ENCODE data around the gene ITPR1.
"Not testable (repeated sequence)": the region's sequence is repeated elsewhere in the genome, so short reads cannot be mapped to it uniquely, and the experiment has no call there.

Gene ITPR1

DNA sequence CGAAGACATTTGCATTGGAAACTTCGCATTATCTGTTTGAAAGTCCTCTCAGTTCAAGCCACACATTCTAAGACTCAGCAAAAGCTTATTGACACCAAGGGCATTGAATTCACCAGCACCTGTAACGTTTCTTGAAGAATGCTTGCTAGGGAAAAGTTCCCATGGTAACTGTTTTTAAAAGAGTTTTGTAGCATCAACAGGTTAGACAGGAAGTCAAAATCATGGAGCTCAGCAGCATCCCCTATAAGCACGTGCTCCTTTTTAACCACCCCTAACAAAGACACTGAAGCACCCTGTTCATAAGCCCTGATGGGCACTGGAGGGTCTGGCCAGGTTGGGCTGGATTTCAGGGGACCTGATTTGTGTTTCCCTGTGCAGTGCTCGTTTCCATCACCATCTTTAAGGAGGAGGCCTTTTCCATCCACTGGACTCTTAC lies 256.4 kb downstream of the ITPR1 start:
- no peak for DNase-seq

DNA sequence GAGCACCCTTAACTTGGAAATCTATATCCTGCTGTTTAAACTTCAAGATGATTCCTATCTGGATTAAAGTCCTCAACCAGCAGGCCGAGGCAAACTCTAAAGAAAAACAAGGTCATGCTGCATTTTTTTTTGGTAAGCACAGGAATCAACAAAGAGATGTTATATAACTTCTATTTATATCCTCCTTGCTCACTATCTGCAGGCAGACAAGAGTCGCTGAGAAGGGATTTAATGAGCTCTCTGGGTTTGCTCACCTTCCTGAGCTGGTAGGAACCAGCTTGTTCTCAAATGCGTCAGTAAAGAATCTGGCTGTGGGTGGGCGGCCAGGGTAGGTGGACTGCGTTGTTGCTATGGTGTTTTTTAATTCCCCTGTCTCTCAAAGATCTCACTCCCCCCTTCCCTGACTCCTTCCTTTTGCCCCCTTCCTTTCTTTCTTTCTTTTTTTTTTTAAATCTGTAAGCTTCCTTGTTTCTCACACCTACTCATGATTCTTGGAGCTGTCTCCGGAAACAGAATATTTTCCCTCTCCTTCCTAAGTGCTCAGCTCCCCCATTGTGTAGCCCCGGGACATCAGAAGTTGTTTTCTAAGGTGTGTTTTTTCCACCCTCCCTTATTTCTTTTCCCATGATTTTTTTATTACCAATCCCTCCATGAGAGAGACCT lies 257.3 kb downstream of the ITPR1 start:
- DNase-seq, result peak; percentile 7

DNA sequence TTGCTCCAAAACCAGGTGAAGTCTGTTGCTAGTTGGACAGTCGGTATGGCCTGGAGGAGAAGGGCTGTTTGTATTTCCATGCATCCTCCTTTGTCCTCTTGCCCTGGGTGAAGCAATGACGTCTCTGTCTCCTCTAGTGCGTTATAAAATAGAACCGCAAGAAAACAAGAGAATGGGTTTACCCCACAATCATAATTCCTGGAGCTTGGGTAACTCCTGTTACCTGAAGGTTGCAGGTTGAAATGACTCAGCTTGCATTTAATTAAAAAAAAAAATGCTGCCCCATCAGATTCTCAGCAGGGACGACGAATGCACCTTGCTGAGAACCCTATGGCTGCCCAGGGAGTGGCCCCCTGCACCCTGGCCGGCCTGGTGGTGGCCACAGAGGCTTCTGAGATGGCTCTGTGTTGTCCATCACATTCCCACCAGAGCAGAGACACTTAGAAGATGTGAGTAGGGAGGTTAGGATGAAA lies 257.9 kb downstream of the ITPR1 start:
- DNase-seq, result no peak

DNA sequence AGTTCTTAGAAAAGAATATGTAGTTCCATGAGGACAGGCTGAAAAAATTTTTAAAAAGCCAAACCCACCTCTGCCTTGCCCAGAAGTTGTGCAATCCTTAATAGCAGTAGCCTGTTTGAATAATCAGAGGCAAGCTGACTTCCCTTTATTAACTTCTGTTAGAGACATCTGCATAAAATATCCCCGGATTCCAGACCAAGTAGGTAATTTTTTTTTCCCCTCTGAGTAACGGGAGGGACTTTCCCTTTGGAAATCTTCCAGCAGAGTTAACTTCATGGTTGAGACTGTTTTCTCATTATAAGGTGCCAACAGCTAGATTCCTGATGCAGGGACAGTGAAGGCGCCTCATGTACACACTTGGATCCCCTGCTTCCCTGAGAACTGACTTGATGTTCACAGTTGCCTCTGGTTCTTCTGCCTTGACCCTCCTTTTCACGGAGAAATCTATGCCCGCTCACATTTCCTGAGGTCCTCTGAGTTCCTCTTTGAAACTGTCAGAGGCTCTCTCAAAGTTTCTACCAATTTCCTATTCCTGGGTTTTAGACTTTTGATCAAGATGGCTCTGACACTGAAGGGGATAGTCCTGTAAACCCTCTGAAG lies 258.5 kb downstream of the ITPR1 start:
- DNase-seq, result peak; percentile 22

DNA sequence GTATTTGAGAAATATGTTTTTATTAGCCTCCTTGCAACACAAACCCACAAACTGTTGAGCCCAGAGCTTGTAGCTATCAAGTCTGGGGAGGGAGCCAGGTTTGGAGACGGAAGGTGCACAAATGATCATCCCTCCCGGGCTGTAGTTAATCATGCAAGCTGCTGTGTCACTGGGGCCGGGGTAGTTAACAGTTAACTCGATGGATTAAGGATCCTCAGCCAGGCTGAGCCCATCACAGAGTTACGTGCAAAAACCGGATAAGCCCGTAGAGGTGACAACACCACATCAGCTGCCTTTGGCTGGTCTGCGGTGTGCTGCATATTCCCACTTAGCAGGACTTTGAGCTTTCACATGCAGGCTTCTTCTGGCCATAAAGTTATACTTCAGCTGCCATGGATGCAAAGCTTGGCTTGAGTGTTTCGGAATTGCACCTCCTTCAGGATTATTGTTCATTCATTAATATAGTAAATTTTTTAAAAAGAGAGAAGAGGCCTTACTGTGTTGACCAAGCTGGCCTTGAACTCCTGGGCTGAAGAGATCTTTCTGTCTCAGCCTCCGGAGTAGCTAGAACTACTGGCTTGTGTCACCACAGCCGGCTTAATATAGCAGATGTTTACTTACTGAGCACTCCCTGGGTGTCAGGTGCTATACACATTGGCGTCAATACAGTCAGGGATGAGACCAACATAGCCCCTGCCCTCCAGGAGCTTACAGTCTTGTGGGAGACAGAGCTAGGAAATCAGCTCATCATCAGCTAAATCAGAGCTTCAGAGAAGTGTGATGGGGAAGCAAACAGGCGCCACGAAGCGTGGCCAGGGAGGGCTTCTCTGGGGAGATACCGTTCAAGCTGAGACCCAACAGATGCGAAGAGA lies 259.3 kb downstream of the ITPR1 start:
- DNase-seq, result peak; percentile 96

DNA sequence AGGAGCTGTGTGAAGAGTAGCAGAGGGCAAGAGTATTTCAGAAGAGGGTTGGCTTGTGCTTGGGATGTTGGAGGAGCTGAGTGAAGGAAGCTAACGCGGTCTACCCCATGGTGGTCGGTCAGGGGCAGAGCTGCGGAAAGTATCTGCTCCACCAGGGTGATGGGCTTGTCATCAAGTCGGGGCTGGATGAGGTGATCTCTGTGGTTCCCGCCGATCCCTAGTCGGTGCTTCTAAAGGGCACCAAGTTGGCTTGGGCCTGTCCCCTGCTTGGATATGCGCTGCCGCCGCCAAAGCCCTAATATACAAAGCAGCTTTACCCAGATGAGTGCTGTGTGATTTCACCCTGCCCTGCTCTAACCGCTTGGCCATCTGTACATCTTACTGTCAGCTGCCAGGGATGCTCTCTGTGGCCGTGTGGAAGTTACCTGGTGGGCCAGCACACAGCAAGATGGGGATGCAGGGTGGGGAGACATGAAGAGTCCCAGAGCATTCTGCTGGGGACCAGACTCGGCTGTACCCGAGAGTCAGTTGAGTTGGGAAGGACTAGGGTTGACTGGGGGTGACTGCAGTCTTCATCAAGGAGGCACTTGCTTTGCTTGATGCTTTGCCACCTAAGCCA lies 260.0 kb downstream of the ITPR1 start:
- peak; percentile 19 for DNase-seq

DNA sequence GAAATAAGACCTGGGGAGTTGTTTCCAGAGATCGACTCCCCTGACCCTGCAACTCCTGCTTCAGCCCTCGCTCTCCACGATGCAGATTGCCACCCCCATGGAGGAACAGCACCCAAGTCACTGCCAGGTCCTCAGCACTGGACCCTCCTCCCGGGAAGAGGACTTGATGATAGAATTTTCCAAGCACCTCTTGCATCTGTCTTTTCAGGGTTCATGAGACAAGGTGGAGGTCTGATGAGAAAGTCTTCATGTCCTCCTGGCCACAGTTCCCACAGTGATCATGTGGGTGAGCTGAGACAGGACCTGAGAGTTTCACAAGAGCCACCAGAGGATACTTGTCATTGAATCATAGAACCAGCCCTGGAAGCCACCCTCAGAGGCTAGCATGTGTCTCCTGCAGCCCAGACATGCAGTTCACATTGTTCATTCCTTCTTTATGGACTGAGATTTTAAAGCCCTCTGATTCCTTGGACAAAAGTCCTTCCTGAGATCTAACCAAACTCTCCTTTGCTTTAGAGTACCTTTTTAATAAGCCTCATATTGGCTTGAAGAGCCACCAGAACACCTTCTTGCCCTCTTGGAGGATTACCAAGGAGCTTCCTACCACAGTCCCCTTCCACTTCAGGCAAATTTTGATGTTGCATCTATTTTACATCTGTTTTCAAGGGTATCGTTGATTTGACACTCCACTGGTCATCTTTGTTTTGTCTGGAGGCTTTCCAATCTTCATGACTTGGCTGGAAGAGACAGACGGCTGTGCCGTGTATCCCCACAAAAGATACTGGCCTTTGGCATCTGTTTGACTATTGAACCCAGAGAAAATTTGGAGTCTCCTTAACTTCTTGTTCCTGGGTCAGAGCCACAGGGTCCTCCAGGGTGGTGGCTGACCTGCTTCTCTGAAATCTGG lies 261.3 kb downstream of the ITPR1 start:
- no peak for DNase-seq

DNA sequence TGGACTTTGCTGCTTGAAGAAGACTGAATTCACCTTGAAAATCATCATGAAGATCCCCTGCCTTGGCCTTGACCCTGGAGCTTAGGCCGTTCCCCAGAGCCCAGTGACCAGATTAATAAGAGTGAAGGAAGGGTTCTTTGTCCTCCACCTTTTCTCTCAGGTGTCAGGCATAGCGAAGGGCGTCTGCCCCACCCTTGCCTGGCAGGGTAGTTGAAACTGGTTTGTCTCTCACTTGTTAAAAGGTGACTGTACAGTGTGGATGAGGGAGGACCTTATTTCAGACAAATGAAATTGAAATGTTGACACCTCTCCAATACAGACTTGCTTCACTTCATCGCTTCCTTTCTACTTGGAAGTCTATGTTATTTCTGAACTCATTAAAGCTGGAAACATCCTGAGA lies 262.4 kb downstream of the ITPR1 start:
- no peak for DNase-seq

DNA sequence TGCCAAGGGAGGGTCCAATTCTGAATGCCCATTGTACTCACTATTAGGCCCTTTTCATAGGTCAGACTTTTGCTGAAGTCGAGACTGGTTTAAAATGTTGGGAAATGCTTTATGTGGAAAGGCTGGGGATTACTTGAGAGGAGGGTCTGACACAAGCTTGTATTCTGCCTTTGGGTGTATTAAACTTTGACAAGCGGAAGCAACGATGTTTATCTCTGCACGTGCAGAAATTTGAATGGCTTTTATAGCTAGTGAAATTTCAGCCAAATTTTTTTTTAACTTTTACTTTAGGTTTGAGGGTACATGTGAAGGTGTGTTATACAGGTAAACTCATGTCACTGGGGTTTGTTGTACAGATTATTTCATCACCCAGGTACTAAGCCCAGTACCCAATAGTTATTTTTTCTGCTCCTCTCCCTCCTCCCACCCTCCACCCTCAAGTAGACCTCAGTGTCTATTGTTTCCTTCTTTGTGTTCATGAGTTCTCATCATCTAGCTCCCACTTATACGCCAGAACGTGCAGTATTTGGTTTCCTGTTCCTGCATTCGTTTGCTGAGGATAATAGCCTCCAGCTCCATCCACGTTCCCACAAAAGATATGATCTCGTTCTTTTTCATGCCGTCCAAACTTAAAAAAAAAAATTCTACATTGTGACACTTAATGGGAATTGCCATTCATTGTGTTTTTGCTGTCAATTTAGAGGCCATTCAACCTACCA lies 263.1 kb downstream of the ITPR1 start:
- DNase-seq, result no peak

DNA sequence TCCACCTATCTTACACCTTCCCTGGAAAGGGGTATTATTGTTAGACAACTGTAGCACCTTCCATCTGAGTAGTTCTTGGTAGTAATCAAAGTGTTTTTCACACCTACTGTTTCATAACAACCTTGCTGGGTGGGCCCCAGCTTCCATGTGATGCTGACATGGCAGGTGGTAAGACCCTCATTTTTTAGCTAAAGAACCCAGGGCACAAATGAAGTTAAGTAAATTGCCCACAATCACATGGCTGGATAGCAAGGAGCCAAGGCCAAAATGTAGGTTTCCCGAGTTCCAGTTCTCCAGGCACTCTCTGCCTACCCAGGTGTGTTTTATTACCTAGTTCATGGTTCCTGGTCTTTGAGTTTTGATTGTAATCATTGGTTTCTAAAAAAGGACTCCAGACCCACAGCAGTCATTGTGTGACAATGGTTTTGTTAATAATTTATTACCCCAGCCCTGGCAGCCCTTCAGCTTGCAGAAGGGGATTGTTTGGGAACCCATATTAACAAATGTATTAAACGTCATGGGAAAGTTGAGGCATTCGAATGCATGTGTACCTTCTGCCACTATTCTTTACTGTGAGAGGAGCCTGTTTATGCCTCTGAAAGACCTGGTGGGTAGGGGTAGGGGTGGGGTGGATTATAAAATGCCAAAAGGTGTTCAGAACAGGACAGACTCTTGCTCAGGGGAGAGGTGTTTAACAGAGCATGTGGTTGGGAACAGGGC lies 263.9 kb downstream of the ITPR1 start:
- DNase-seq, result no peak

DNA sequence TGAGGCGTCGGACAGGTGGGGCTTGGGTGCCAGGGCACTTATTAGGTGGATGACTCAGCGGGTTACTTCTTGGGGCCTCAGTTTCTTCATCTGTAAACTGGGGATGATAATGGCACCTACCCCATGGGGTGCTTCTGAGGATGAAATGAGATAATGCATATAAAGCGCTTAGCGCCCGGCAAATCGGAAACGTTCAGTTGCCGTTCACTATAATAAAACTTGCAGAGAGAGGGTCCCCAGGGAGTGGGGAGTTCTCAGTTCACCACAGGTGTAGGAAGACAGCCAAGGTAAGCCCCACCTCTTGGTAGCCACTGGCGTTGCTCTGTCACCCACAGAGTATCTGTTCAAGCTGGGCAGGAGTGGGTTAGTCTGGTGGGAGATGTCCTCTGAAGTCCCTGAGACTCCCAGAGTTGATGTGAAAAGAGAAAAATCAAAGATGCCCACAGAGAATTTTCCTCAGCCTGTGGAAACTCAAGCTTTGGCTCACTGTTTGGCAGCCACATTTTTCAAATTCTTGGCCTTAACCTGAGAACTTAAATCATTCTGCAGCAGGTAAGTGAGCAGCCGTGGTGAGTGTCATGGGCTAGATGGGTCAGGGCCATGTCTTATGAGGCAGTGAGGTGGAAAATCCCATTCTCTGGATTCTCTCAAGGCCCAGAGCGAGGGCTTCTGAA lies 264.6 kb downstream of the ITPR1 start:
- no peak for DNase-seq

DNA sequence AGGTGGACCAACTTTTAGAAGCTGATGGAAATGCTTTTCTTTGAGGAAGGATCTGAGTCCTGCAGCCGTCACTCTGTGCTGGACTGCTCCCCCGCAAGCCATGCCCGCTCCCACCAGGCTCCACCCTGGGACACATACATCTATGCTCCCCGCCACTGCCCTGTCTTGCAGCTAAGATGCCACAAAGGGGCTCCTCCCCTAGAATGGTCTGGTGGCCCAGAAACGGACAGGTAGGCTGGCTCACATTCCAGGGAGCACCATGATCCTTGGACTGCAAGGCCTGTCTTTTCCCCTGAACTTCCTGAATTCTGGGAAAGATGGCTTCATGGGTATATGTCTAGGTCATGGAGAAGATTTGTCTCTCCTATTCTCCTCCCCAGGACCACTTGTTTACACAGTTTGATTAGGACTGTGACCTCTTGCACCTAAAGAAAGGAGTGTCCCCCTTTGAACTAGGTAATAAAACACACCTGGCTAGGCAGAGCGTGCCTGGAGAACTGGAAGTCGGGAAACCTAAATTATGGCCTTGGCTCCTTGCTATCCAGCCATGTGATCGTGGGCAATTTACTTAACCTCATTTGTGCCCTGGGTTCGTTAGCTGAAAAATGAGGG lies 265.2 kb downstream of the ITPR1 start:
- DNase-seq, result no peak

DNA sequence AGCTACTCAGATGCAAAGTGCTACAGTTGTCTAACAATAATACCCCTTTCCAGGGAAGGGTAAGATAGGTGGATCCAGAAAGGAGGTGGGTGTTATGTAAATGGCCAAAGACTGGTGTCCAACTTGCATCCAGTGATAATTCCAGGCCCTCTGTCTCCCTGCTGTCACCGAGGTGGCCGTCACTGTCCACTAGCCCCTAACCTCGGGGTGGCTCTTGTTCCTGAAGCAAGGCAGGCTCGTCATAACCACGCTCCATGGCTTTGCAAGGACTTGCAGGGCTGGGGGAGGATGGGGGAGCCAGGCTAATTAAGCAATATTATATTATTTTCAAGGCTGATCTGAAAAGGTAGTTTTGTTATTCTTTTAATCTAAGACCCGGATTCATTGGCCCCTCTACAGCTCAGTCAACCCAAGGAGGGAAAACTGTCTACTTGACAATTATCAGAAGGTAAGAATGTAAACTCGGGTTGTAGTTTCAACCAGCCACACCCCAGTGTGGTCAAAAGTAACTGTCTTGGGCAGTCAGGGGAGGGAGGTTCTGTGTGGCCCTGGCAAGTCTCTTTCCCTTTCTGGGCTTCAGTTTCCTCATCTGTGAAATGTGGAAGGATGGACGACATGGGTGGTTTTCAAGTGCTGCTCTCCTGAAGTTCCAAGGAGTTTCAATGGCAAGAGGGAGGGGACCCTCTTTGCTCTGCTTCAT lies 266.0 kb downstream of the ITPR1 start:
- no peak for DNase-seq

DNA sequence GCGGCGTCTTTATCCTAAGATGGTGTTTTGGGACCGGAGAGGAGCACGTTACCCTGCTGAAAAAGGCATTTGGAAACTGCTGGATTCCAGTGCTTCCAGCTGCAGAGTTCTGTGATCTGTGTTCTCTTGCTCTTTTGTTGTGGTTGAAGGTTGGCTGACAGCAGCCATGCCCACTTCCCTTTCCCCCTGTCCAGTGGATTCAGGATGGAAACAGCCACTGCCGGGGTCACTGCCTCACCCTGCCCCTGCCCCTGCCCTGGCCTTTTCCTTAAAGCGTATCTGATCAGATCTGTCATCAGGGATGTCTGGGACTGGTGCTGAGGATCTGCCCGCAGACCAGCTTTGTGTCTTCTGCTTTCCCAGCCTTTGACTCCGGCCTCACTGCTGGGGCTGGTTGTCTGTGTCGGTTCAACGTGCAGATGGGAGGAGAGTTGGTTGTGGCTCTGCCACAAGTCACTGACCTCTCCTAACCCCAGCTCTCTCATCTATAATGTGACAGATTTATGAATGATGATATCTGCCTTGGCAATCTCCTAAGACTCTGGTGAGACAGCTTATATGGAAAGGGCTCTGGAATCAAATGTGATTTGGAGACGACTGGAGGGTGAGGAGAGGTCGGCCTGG lies 266.7 kb downstream of the ITPR1 start:
- peak; percentile 91 for DNase-seq

DNA sequence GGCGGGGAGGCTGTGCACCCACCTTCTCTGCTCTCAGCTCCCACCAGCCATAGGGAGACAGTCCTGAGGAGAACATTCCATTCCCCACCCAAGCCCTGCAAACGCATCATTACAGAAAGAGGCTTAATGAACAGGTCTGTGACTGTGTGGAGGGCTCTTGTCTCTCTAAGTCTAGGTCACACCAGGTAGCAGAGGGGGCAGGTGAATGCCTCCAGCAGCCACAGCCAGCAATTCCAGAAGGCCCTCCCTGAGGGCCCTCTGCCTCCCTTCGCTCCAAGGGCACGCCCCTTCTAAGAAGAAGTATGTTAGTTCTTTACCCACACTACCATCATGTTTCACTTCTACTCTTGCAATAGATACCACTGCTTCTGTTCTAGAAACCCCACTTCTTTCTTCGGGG lies 268.6 kb downstream of the ITPR1 start:
- peak; percentile 19 for DNase-seq

DNA sequence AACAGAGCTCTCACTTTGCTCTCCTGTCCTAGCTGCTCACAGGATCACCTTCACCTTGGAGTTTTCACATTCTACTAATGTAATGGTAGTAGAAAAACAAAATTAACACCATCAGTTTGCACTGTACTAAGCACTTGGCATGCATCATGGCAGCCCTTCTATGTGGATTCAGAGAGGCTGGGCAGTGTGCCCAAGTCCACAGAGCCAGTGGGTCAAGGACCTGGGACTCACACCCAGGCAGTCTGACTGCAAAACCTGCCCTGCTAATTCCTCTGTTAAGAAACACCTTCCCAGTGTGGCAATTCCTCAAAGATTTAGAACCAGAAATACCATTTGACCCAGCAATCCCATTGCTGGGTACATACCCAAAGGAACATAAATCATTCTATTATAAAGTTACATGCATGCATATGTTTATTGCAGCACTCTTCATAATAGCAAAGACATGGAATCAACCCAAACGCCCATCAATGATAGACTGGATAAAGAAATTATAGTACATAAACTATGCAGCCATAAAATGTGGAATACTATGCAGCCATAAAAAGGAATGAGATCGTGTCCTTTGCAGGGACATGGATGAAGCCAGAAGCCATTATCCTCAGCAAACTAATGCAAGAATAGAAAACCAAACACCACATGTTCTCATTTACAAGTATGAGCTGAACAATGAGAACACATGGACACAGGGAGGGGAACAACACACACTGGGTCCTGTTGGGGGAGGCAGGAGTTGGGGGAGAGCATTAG lies 269.5 kb downstream of the ITPR1 start:
- not testable (repeated sequence) for DNase-seq

DNA sequence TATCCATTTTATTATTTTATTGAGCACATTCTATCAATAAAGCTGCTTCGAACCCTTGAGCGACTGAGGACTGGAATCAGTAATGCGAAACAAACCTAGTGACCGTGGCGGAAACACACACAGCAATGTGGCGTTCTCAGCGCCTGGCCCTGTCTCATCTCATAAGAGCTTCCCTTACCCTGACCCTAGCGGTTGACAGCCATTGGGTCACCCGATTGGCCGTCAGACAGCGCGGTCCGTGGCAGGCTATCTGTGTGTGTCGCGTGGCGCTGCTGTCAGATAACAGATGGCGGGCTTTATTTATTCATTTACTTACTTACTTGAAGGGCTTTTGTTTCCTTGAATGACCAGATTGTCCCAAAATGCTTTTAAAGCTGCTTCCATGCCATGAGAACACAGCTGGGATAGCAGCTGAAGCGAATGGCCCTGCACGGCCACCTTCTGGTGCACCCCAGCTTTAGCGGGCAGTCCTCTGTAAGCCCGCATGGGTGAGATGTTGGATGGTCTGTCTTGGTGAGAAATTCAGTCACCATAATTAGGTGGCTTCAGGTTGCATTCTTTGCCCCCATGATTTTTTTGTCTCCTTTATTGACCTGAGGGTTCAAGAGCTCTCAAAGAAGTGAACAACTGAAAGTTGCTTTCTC lies 270.6 kb downstream of the ITPR1 start:
- peak; percentile 84 for DNase-seq
